Measurements from ENCODE around the gene ARHGDIA.

DNA sequence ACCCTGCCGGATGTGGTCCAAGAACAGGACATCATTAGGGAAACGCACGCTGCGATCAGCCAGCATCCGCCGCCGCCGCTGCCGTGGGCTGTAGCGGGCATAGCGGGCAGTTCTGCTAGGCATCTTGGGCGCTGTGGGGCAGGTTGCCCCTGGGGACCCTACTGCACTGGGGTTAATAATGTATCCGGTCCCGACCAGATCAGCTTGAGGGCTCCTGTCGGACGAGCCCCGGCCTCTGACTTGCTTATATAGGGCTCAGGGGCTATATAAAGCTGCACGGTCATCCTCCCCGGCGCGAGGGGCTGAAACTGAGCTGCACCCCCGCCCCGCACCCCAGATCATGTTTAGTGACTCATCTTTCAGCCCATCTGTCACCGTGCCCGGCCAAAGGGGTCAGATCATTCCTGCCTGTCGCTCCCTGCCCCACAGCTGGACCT lies 36.3 kb downstream of the ARHGDIA start, which contains the start of gene PPP1R27:
- TF ChIP-seq POLR2AphosphoS5 (IDR thresholded peaks at IDR 0.05; ENCODE audit: low read depth, low read length) (no peak), TAF1 (IDR thresholded peaks at IDR 0.05; ENCODE audit: borderline replicate concordance, low read depth, low read length) (no peak), POLR2A (IDR thresholded peaks at IDR 0.05; ENCODE audit: low read depth, low read length) (no peak)
